HG02678 (cell line): ENCODE data around the gene GPR150.

Source experiments
- ATAC-seq: cut with Tn5 transposase; IDR thresholded peaks from one replicate; pipeline ENCODE4 v1.9.1; 2021; ENCODE audit warnings: mild to moderate bottlenecking, moderate library complexity; ENCODE audit not compliant: unreplicated experiment

The GPR150 gene

DNA sequence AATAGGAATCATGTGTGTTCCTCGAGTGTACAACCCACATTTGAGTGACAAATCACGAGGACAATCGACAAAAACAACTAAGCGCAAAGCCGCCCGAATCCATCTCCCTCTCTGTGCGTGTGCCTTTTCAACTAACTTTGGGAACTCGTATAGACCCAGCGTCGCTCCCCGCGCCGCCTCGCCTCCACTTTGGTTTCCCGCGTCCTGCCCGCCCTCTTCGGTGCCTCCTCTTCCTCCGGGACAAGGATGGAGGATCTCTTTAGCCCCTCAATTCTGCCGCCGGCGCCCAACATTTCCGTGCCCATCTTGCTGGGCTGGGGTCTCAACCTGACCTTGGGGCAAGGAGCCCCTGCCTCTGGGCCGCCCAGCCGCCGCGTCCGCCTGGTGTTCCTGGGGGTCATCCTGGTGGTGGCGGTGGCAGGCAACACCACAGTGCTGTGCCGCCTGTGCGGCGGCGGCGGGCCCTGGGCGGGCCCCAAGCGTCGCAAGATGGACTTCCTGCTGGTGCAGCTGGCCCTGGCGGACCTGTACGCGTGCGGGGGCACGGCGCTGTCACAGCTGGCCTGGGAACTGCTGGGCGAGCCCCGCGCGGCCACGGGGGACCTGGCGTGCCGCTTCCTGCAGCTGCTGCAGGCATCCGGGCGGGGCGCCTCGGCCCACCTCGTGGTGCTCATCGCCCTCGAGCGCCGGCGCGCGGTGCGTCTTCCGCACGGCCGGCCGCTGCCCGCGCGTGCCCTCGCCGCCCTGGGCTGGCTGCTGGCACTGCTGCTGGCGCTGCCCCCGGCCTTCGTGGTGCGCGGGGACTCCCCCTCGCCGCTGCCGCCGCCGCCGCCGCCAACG is at the start of gene GPR150:
TSS of gene GPR150 (plus strand) at position 58 of the 840 bp plus-strand sequence. CDS start at position 247, 189 bp downstream.
- peak; percentile 72 for ATAC-seq

DNA sequence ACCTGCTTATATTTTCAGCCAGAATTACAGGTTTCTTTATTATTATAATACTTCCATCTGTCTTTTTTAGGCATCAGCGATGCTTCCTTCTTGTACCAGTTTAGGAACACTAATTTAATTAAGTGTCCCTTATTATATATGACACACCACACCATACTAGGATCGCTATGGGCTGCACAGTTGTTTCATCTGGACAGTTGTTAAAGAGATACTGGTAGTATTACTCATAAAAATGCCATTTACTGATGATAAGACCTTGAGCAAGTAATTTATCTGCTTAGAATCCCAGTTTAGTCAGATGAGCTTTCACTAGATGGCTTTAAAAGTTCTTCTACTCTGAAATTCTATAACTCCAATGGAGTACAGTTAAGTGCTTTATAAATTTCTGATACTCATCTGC is 47.9 kb upstream of the GPR150 start:
- ATAC-seq: no peak

DNA sequence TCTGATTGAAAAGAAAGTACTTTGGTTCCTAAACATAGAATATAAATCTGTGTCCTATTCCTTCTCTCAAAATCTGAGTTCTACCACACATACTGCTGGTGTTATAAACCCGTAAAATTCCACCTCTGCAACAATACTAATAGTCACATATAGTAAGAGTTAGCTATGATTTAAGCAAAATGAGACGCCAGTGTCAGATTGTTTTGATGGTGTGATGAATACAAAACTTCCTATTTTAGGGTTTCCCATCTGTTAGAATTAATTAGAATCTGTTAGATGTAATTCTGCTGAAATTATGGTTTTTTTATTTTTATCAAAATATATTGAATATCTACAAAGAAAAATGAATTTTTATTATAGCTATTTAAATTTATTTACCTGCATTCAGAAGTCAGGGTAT is 38.3 kb upstream of the GPR150 start:
- ATAC-seq: no peak

DNA sequence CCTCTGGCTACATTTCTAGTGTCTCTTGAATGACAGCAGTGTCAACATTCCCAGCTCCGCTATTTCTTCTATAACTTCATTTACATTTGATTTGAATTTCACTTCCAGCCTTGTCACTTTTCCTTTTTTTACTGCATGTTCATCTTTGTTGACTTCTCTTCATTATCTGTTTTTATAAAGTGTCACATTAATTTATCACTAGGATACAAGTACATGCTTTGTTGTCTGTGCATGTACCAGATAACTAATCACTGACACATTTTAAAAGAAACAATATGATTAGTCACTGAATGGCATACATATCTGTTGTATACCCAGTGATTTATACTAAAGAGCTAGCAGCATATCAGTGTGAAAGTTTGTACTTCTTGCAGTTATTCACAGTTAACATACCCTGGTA is 35.9 kb upstream of the GPR150 start:
- no peak for ATAC-seq

DNA sequence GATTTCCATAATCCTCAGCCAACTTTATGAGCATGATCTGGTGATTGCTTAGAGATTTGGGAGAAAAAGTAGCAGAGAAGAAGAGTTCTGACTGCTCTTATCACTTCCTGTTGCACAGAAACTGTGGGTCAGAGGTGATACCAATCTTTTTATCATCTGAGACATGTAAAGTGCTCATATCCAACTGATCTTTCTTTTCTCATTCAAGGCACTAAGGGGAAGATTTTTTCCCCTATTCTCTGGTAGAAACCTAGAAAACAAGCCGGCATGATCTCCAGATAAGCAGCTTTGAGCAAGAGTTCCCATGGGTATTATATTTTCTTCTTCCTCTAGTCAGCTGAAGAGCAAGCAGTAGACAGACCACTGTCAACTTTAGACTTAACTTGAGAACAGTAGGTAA is 29.0 kb upstream of the GPR150 start:
- no peak for ATAC-seq

DNA sequence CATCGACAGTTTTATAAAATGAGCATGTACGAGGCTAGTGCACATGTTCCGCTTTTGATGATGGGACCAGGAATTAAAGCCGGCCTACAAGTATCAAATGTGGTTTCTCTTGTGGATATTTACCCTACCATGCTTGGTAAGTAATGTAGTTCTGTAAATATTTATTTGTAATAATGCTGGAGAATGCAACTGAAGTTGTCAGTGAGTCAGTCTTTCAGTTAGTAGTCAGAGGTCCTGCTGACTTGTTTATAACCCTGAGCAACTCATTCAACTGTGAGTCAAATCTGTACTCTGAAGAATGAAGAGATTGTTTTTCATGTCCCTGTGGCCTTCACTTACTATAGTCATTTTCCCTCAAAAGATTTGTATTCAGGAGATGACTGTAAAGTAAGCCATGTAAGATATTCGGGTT is 28.4 kb upstream of the GPR150 start:
- peak; percentile 80 for ATAC-seq

DNA sequence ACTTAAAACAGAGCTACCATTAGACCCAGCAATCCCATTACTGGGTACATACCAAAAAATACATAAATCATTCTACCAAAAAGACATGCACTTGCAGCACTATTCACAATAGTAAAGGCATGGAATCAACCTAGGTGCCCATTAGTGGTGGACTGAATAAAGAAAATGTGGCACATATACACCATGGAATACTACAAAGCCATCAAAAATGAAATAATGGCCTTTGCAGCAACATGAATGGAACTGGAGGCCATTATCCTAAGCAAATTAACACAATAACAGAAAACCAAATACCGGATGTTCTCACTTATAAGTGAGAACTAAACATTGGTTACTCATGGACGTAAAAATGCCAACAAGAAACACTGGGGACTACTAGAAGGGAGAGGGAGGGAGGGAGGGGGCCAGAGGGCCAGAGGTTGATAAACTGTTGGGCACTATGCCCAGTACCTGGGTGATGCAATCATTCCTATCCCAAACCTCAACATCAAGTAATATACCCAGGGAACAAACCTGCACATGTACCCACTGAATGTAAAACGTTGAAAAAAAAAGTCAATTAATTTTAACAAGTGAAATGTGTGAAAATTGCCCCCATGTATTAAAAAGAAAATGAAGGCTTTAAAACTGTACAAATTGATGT is 24.5 kb upstream of the GPR150 start:
- ATAC-seq: no peak

DNA sequence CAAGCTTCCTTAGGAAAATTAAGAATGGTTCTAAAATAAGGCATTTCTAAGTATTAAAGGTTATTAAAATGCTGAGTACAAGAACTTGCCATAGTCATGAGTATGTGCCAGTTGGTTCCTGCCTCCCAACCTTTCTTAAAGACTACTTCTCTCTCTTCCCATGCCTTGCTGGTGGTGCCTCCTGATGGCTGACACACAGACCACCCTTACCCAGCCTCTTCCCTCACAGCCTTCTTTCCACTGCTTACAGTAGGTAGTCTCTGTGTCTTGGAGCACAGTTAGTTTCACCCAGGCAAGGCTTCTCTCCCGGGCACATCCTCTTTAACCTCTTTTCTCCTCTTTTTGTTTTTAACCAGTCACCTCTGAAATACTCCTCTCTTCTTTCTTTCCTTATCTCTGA is 20.6 kb upstream of the GPR150 start:
- ATAC-seq: no peak

DNA sequence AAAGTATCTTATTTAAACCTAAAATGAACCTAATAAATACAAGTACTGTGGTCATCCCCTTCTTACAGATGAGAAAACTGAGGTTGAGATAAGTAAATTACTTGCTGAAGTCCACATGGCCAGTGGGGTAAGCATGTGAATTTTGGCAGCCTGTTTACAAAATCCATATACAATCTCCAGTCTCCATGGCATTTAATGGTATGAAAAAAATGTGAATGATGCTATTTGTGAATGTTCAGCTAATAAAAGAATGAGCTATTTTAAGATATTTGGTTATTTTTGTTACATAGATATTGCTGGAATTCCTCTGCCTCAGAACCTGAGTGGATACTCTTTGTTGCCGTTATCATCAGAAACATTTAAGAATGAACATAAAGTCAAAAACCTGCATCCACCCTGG is 19.3 kb upstream of the GPR150 start:
- ATAC-seq: no peak

DNA sequence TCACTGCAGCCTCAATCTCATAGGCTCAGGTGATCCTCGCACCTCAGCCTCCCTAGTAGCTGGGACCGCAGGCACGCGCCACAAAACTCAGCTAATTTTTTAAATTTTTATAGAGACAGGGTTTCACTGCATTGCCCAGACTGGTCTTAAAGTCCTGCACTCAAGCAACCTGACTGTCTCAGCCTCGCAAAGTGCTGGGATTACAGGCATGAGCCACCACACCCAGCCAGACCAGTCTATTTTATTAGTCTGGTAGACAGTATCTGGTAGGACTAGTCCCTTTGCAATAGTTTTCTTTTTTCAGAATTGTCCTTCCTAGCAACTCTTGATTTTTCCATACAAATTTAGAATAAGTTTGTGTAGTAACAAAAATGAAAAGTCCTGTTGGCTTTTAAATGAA is 14.1 kb upstream of the GPR150 start:
- ATAC-seq: no peak

DNA sequence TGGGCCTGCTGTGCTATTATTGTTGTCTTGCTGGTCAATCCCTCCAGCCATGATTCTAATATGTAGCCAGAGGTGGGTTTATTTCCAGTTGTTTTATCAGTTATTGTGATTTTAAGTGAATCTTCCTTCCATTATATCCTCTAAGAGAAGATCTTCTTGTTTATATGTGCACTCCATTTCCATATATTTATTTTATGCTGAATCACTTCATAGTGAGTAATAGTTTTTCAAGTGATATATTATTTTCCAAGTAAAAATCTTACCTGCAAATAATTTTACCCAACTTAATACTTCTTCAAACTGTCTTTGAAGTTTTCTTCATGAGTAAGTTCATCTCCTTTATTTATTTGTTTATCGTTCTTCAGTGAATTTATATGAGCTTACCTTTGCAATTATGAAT is 13.5 kb upstream of the GPR150 start:
- ATAC-seq: no peak

DNA sequence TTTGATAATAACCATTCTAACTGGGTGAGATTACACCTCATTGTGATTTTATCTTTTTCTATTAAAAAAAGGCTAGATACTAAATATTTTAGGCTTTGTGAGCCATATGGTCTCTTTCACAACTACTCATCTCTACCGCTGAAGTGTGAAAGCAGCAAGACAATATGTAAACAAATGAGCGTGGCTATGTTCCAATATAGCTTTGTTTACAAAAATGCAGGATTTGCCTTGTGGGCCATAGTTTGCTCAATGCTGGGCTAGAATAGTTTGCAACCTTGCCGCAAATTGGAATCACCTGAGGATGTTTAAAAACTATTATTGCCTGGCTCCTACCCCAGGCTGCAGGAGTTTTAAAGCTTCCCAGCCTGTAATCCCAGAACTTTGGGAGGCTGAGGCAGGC is 10.2 kb upstream of the GPR150 start:
- no peak for ATAC-seq

DNA sequence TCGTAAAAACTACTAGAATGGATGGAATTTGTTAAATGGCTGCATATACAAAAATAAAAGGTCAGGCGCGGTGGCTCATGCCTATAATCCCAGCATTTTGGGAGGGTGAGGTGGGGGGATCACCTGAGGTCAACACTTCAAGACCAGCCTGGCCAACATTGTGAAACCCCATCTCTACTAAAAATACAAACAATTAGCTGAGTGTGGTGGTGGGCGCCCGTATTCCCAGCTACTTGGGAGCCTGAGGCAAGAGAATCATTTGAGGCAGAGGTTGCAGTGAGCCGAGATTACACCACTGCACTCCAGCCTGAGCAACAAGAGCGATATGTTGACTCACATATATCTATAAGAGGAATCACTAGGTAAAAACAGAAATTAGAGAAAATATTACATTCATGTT is 9.3 kb upstream of the GPR150 start:
- no peak for ATAC-seq

DNA sequence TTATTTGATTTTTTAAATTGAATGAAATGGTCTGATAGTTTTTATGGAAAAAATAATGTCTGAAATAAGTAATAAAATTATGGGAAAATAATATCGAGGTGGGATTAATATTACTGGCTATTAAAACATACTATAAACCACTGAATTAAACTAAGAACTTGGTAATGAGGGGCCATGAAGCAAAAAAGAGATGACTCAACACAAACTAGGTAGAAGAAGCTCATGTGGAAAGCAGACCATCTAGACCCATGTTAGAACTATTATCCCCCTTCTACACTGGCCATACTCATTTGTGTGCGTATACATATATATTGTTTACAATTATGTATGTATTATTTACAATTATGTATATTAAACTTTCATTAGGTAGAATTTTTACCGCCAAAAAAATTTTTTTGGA is 8.5 kb upstream of the GPR150 start:
- no peak for ATAC-seq

DNA sequence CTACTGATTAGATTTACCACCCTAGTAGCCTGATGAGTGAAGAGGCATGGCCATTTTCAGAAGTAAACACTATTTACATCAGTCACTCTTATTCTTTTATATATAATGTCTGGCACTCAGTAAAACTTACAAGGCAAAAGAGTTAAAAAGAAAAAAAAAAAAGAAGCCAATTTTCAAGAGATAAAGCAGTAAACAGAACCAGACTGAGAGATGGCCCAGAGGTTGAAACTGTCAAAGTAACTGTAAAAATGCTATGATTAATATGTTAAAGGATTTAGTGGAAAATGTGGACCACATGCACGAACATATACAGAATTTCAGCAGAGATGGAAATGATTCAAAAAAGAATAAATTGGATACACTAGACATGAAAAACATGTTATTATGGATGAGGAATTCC is 6.4 kb upstream of the GPR150 start:
- no peak for ATAC-seq

DNA sequence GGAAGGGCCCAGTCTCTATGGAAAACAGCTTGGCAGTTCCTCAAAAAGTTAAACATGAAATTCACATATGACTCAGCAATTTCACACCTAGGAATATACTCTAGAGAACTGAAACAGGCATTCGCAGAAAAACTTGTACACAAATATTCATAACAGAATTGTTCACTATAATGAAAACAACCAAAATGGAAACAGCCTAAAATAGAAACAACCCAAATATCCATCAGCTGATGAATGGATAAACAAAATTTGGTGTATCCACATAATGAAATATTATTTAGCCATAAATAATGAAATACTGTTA is 4.8 kb upstream of the GPR150 start:
- ATAC-seq: no peak

DNA sequence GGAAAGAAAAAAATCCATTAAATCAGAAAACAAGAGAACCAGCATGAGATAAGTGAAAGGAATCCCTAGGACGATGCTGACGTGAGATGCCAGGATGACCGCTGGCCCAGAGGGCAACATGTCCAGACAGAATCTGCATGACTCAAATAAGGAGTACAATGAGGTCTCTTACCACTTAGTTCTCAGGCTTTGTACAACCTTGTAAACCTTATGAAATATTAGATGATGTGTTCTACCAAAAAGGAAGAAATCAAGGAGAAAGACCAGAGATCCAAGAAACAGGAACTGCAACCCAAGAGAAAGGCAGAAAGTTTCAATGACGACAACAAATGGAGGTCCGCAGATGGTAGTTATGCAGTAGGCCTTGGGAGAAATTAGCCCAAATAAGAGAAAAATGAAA is 2.8 kb upstream of the GPR150 start:
- no peak for ATAC-seq

DNA sequence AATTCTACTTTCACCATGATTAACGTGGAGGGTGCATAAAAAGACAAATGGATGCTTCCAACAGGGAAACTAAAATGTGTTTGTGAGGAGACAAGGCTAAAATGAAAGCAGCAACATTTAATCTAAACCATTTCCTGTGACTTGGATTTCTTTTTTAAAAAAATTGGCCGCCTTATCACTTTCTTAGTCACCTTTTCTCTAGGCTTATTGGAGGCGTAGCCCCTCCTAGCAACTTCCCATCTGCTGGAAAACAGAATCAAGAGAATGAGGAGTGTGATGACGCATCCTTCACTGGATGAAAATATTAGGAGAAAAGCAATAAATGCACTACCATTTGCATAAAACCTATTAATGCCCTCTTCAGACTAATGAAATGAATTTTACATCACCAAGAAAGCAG is 791 bp upstream of the GPR150 start:
- ATAC-seq: no peak

DNA sequence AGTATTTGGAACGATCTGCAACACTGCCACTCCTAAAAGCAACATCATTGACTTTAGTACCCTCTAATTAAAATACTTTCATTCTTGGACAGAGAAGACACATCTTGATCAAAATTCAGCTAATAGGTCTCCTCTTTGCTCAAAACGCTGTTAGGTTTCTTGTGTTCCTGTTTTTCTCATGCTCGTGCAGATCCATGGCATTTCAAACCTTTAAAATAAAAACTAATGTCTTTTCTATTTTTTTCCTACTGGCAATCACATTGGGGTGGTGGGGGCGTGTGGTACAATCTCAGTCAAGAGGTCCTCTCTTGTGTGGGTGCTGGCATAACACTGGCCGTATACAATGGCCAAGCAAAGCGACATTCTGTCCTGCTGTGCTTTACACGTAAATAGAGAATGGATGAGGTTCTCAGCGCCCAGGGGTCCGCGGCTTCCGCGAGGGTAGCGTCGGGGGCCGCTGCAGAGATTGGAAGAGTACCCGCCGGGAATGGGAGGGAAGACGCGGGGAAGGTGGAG is 315 bp upstream of the GPR150 start:
- ATAC-seq: no peak

DNA sequence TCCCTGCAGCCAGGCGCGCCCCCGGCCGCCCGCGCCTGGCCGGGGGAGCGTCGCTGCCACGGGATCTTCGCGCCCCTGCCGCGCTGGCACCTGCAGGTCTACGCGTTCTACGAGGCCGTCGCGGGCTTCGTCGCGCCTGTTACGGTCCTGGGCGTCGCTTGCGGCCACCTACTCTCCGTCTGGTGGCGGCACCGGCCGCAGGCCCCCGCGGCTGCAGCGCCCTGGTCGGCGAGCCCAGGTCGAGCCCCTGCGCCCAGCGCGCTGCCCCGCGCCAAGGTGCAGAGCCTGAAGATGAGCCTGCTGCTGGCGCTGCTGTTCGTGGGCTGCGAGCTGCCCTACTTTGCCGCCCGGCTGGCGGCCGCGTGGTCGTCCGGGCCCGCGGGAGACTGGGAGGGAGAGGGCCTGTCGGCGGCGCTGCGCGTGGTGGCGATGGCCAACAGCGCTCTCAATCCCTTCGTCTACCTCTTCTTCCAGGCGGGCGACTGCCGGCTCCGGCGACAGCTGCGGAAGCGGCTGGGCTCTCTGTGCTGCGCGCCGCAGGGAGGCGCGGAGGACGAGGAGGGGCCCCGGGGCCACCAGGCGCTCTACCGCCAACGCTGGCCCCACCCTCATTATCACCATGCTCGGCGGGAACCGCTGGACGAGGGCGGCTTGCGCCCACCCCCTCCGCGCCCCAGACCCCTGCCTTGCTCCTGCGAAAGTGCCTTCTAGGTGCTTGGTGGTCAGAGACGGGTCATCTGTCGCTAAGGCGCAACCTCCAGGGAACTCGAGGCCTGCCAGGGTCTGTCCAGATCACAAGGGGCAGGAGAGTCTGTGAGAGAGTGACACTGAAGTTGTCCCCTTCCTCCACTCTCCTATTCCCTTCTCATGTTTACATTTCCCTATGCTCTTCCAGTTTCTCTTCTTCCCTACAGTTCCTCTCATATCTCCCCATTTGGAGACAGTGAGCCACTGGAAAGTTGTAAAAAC is 1.3 kb downstream of the GPR150 start:
- peak; percentile 50 for ATAC-seq

DNA sequence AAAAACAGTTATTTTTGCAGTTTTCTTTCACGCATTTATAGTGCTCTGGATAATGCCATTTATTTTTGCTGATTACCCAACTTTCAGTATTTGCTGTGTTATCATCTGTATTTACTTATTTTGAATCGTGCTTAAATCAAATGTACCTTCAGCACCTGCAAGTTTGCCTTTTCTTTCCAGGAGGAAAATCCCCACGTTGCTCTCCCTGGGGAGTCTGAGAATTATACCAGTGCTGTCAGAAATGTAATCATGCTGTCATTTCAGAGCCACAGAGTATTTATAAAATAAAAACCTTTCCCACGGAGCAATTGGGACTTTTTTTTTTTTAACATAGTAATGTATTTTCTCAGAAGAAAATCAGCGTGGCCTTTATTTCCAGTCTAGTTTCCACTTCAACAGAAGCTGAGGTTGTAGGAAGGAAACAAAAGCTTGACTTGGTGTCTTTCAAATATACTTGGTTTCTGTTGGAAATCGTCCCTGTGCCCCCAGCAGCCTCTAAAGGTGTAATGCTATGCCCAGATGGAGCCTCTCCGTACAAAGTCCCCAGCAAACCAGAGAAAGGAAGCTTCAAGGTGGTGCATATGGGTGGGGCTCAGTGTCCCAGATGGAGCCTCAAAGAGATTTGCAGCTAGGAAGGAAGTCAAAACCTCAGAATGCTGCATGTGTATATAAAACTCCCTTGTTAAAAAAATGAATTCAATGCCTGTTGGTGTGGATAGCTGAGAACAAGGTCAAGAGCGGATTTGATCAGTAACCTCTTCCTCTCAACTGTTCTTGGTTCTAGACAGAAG is 2.1 kb downstream of the GPR150 start:
- ATAC-seq: no peak
